ENCODE results near the gene MTCL1.

Gene MTCL1

GRCh38 chr18:8685141-8685913 is 20.0 kb upstream of the MTCL1 start:
- no peak for DNase-seq
- in situ Hi-C loops (cut with HindIII; ENCODE audit: low pct_ligation_motif_present, low pct_unique_long_range_greater_than_20kb, low sequenced_read_pairs): no loop called here

- in situ Hi-C loops (cut with HindIII; ENCODE audit: low pct_ligation_motif_present, low pct_unique_long_range_greater_than_20kb, low sequenced_read_pairs): no loop called here
- no peak for DNase-seq
These were observed 19.5 kb upstream of the MTCL1 start for GRCh38 chr18:8685914-8686216.

- in situ Hi-C loops (cut with HindIII; ENCODE audit: low pct_ligation_motif_present, low pct_unique_long_range_greater_than_20kb, low sequenced_read_pairs): no loop called here
- no peak for DNase-seq
These were observed 18.7 kb upstream of the MTCL1 start for GRCh38 chr18:8686611-8687010.

- no peak for DNase-seq
- in situ Hi-C loops (cut with HindIII; ENCODE audit: low pct_ligation_motif_present, low pct_unique_long_range_greater_than_20kb, low sequenced_read_pairs): no loop called here
These were observed 17.0 kb upstream of the MTCL1 start for GRCh38 chr18:8688216-8688800.

DNA sequence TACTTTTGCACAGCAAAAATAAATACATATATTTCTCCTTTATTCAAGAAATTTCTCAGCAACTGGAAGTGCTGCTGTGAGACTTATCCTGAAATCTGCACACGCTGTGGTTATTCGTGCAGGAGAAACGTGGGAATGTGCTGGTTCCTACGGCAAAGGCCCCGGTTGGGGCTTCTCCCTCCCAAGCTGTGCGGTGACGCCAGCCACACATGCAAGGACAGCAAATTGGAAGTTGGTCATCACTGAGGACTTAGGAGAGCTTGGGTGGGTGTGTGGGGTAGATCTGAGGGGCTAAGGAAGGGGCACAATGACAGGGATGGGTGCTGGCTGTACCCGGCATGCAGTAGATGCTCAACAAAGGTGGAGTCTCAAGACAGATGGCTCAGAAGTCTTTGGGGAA is 16.5 kb upstream of the MTCL1 start:
- DNase-seq: no peak
- in situ Hi-C loops (cut with HindIII; ENCODE audit: low pct_ligation_motif_present, low pct_unique_long_range_greater_than_20kb, low sequenced_read_pairs): no loop called here

GRCh38 chr18:8689517-8689916 is 15.8 kb upstream of the MTCL1 start:
- in situ Hi-C loops (cut with HindIII; ENCODE audit: low pct_ligation_motif_present, low pct_unique_long_range_greater_than_20kb, low sequenced_read_pairs): no loop called here
- no peak for DNase-seq

DNA sequence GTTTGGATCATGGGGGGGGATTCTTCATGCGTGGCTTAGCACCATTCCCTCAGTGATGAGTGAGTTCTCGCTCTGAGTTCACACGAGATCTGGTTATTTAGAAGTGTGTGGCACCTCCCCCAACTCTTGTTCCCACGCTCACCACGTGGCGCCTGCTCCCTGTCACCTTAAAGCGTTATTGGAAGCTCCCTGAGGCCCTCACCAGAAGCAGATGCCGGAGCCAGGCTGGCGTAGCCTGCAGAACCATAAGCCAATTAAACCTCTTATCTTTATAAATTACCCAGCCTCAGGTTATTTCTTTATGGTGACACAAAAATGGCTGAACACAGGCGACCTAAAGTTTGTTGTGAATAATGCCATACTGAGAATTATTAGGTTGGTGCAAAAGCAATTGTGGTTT is 10.5 kb upstream of the MTCL1 start:
- in situ Hi-C loops (cut with HindIII; ENCODE audit: low pct_ligation_motif_present, low pct_unique_long_range_greater_than_20kb, low sequenced_read_pairs): no loop called here

DNA sequence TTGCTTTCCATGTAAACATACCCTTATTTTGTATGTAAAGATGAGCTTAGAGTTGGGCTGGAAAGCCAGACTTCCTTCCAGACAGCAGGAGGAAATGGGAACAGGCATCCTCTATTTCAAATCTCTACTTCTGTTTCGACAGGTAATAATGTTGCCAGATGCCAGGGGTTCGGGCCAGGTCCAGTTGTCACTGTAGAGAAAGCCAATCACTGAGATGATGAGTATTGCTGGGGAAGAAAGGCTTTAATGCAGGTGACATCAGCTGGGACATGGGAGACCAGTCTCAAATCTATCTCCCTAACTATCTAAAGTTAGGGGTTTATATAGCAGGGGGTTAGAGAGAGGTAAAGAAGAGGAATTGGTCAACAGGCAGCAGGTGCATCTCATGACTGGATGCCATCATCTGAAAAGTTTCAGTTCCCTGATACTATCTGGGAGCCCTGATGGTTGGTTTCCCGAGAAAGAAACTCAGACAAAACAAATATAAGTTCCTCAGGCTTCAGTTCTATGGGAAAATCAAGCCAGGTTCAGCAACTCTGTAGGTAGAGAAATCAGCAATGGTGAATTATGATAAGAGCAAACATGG is 9.3 kb upstream of the MTCL1 start:
- in situ Hi-C loops (cut with HindIII; ENCODE audit: low pct_ligation_motif_present, low pct_unique_long_range_greater_than_20kb, low sequenced_read_pairs): no loop called here
- DNase-seq: no peak

More for the DNA sequence above, 10.5 kb upstream of the MTCL1 start:
- DNase-seq: no peak

DNA sequence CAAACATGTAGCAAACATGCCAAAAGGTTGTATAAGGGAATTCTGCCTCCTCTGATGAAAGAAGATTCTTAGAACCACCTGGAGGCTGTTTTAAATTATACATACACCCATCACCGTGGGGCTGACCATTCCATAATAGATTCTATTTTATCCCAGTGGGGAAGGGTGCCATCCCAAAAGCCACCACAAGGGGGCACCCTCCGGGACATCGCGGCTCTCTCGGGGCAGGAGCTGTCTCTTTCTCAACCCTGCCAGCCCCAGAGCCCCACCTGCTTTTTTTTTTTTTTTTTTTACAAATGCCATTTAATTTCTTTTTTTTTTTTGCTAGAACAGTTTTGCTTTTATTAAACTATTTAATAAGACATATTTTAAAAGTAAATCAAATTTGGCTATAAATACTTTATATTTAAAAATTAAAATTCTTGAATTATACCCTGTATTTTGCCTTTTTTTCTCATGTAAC is 8.6 kb upstream of the MTCL1 start:
- in situ Hi-C loops (cut with HindIII; ENCODE audit: low pct_ligation_motif_present, low pct_unique_long_range_greater_than_20kb, low sequenced_read_pairs): no loop called here
- DNase-seq: peak; percentile 63

- DNase-seq: no peak
- in situ Hi-C loops (cut with HindIII; ENCODE audit: low pct_ligation_motif_present, low pct_unique_long_range_greater_than_20kb, low sequenced_read_pairs): no loop called here
These were observed 6.2 kb upstream of the MTCL1 start for GRCh38 chr18:8699126-8699525.

GRCh38 chr18:8699948-8700347 is 5.4 kb upstream of the MTCL1 start:
- DNase-seq: no peak
- in situ Hi-C loops (cut with HindIII; ENCODE audit: low pct_ligation_motif_present, low pct_unique_long_range_greater_than_20kb, low sequenced_read_pairs): no loop called here

GRCh38 chr18:8701546-8702118 is 3.7 kb upstream of the MTCL1 start:
- DNase-seq: peak; percentile 55
- in situ Hi-C loops (cut with HindIII; ENCODE audit: low pct_ligation_motif_present, low pct_unique_long_range_greater_than_20kb, low sequenced_read_pairs): no loop called here

DNA sequence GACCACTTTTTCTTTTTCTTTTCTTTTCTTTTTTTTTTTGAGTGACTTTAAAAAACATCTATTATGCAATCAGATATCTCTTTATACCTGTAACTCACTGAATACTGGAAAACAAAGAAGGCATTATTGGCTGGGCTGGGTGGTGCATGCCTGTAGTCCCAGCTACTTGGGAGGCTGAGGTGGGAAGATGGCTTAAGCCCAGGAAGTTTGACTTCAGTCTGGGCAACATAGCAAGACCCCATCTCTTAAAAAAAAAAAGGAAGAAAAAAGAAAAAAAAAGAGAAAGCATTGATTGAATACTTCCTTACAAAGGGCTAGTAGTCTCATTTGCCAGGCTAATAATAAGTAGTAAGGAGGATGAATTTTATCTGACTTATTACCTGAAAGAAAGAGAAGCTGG is 2.7 kb upstream of the MTCL1 start:
- in situ Hi-C loops (cut with HindIII; ENCODE audit: low pct_ligation_motif_present, low pct_unique_long_range_greater_than_20kb, low sequenced_read_pairs): no loop called here
- no peak for DNase-seq

GRCh38 chr18:8703092-8703709 is 2.2 kb upstream of the MTCL1 start:
- in situ Hi-C loops (cut with HindIII; ENCODE audit: low pct_ligation_motif_present, low pct_unique_long_range_greater_than_20kb, low sequenced_read_pairs): no loop called here
- no peak for DNase-seq

- in situ Hi-C loops (cut with HindIII; ENCODE audit: low pct_ligation_motif_present, low pct_unique_long_range_greater_than_20kb, low sequenced_read_pairs): no loop called here
- DNase-seq: peak; percentile 79
These were observed 1.5 kb upstream of the MTCL1 start for GRCh38 chr18:8703781-8704301.

- in situ Hi-C loops (cut with HindIII; ENCODE audit: low pct_ligation_motif_present, low pct_unique_long_range_greater_than_20kb, low sequenced_read_pairs): no loop called here
- peak; percentile 92 for DNase-seq
These were observed 757 bp upstream of the MTCL1 start for GRCh38 chr18:8704361-8705237.

- in situ Hi-C loops (cut with HindIII; ENCODE audit: low pct_ligation_motif_present, low pct_unique_long_range_greater_than_20kb, low sequenced_read_pairs): no loop called here
These were observed 820 bp downstream of the MTCL1 start for GRCh38 chr18:8705961-8706790.

More at GRCh38 chr18:8705961-8706790, 820 bp downstream of the MTCL1 start:
- DNase-seq: no peak

Data from ACHN (cell line).